GM21390 (cell line): Measurements from ENCODE around the gene CALML3.

Source experiments
- ATAC-seq: cut with Tn5 transposase; IDR thresholded peaks from one replicate; pipeline ENCODE4 v1.9.1; 2021; ENCODE audit not compliant: unreplicated experiment

Gene CALML3

GRCh38 chr10:5538446-5538845, 13.7 kb downstream of the CALML3 start:
- no peak for ATAC-seq

GRCh38 chr10:5538892-5539651, 14.3 kb downstream of the CALML3 start:
- ATAC-seq: no peak

- no peak for ATAC-seq
Measured at GRCh38 chr10:5540080-5540479, 15.3 kb downstream of the CALML3 start.

- no peak for ATAC-seq
Measured at GRCh38 chr10:5540891-5541290, 16.1 kb downstream of the CALML3 start.

- no peak for ATAC-seq
Measured at GRCh38 chr10:5542100-5542499, 17.3 kb downstream of the CALML3 start.

- ATAC-seq: no peak
Measured at GRCh38 chr10:5543623-5544022, 18.9 kb downstream of the CALML3 start.

- ATAC-seq: no peak
Measured at GRCh38 chr10:5544216-5544805, 19.6 kb downstream of the CALML3 start.

GRCh38 chr10:5545011-5545410, 20.2 kb downstream of the CALML3 start:
- ATAC-seq: no peak

GRCh38 chr10:5545426-5545777, 20.6 kb downstream of the CALML3 start:
- no peak for ATAC-seq

- no peak for ATAC-seq
Measured at GRCh38 chr10:5545778-5546710, 21.3 kb downstream of the CALML3 start.

- ATAC-seq: no peak
Measured at GRCh38 chr10:5546891-5547680, 22.3 kb downstream of the CALML3 start.

- ATAC-seq: no peak
Measured at GRCh38 chr10:5547681-5547930, 22.8 kb downstream of the CALML3 start.

GRCh38 chr10:5547931-5548660, 23.3 kb downstream of the CALML3 start:
- no peak for ATAC-seq

GRCh38 chr10:5549462-5550249, 24.9 kb downstream of the CALML3 start:
- no peak for ATAC-seq

GRCh38 chr10:5550250-5550545, 25.4 kb downstream of the CALML3 start:
- no peak for ATAC-seq

- no peak for ATAC-seq
Measured at GRCh38 chr10:5550621-5551530, 26.1 kb downstream of the CALML3 start.

- ATAC-seq: no peak
Measured at GRCh38 chr10:5551531-5552375, 27.0 kb downstream of the CALML3 start.
